MCF 10A (cell line): Measurements from ENCODE around the gene FAM118B. TPM values are rescaled to one million over a fixed set of nuclear protein-coding genes. Genes with fewer than 3 reads are reported as not detected.

ENCODE experiments used
- BruUV-seq: library from RNA; stranded (reverse); fragments of 400-500 nt; replicated peaks from 2 replicates; lab custom pipeline; 2021; lab: Mats Ljungman, UMichigan
- CTCF ChIA-PET: fragments of 300-600 bp; sonication (Branson Sonifier 250); formaldehyde crosslinking; extraction: SDS; loops from one replicate; lab custom pipeline; 2021; ENCODE audit warnings: antibody characterized with exemption, inconsistent platforms; lab: Yijun Ruan, JAX
- POLR2A ChIA-PET: fragments of 300-600, 350-650 bp; sonication (Branson Sonifier 250); formaldehyde crosslinking; extraction: SDS; loops from one replicate; lab custom pipeline; 2020; ENCODE audit warnings: antibody characterized with exemption, inconsistent platforms; lab: Yijun Ruan, JAX
- DNase-seq: peaks from one replicate; pipeline ENCODE4 v3.0.0-alpha.2; 2018; ENCODE audit not compliant: unreplicated experiment
- H3K27ac Mint-ChIP-seq: one replicate; pipeline ENCODE4 v1.8.0; 2022; ENCODE audit warnings: mild to moderate bottlenecking, low read depth, mixed read lengths; ENCODE audit not compliant: unreplicated experiment
- H3K27me3 Mint-ChIP-seq: one replicate; pipeline ENCODE4 v1.8.0; 2022; ENCODE audit warnings: mixed read lengths; ENCODE audit not compliant: insufficient read depth, unreplicated experiment
- H3K36me3 Mint-ChIP-seq: one replicate; pipeline ENCODE4 v1.8.0; 2022; ENCODE audit warnings: mild to moderate bottlenecking, moderate library complexity, mixed read lengths; ENCODE audit not compliant: insufficient read depth, unreplicated experiment
- H3K4me1 Mint-ChIP-seq: one replicate; pipeline ENCODE4 v1.8.0; 2022; ENCODE audit warnings: mixed read lengths; ENCODE audit not compliant: insufficient read depth, unreplicated experiment
- H3K4me3 Mint-ChIP-seq: one replicate; pipeline ENCODE4 v1.8.0; 2022; ENCODE audit warnings: mild to moderate bottlenecking, moderate library complexity, mixed read lengths; ENCODE audit not compliant: unreplicated experiment
- H3K9me3 Mint-ChIP-seq: one replicate; pipeline ENCODE4 v1.8.0; 2022; ENCODE audit warnings: mixed read lengths; ENCODE audit not compliant: unreplicated experiment
- CTCF ChIP-seq: fragments of 200-600 bp; IDR thresholded peaks from one replicate; pipeline ENCODE4 v1.8.0; 2022; ENCODE audit warnings: antibody characterized with exemption, mild to moderate bottlenecking; ENCODE audit not compliant: unreplicated experiment
- intact Hi-C: fragments of 100-400 bp; cut with micrococcal nuclease; formaldehyde crosslinking; loops from 2 replicates; pipeline ENCODE4 v1.14.1; 2022
- total RNA-seq: library from RNA; stranded (reverse); gene quantifications from 2 replicates; pipeline ENCODE4 v1.2.3, GENCODE V29; 2022

The FAM118B gene
- total RNA-seq, 1 experiment from 2014 or later: 8.3 TPM

DNA sequence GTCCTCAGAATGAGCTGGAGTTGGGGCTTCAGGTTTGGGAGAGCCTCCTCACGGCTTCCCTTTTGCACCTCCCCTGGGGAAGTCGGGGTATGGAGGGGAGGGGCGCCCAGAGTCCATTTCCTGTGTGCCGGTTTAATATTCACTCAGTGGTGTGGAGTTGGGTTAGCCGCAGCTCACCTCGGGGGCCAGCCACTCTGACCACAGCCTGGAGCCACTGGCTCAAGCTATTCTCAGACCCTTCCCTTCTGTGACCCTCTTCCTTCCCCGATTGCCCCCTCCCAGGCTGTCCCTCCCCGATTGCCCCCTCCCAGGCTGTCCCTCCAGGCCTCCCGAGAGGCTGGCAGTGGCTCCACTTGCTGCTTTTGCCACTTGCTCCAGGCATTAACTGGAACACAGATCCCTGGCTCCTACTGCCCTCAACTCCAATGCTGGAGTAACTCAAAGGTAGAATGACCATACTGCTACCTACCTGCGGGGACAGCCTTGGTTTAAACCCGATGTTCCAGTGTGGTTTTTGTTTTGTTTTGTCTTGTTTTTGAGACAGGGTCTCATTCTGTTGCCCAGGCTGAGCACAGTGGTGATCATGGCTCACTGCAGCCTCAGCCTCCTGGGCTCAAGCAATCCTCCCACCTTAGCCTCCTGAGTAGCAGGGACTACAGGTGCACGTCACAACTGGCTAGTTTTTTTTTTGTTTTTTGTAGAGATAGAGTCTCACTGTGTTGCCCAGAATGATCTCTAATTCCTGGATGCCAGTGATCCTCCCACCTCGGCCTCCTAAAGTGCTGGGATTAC lies 29.4 kb upstream of the FAM118B start:
- Mint-ChIP-seq H3K4me3 (no peak overlapping the region), H3K27me3 (no peaks in the 10 kb centered on the region), H3K9me3 (no peaks in the 10 kb centered on the region), H3K36me3 (no peaks in the 10 kb centered on the region), H3K4me1 (no peaks in the 10 kb centered on the region), H3K27ac (no peak overlapping the region)
- ChIA-PET CTCF (interaction anchor here (1.0 to 1.2 kb wide), 2 partner anchors 58 to 241 kb away, joined by 3 to 4 read pairs; no protein-coding TSS in a partner anchor), POLR2A (no interaction called here)
- no peak for TF ChIP-seq CTCF
- no peak for DNase-seq
- intact Hi-C loops: no loop called here
- no TSS peak for BruUV-seq

DNA sequence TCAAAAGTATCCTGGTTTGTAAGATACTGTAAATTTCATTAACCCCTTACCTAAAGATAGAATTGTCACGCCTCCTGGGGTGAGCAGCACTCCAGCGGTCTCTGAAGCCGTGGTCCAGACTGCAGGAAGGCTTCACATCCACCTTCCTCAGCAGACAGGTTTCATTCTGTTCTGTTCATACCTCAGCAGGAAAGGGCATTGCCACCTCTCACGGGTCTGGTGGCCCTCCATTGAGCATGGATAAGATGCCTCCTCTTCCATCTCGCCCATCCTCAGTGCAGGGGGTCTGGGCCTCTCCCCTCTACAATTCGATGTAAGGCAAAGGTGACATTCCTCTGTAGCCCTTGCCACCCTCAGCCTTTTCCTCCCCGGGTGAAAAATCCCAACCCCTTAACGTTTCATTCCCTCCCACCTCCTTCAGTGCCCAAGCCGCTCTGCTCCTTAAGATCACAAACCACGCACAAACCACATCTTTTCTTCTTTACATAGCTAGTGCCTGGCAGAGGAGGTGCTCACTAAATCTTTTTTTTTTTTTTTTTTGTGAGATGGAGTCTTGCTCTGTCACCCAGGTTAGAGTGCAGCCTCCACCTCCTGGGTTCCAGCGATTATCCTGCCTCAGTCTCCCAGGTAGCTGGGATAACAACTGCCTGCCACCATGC lies 28.7 kb upstream of the FAM118B start:
- Mint-ChIP-seq H3K27me3 (no peaks in the 10 kb centered on the region), H3K4me1 (no peaks in the 10 kb centered on the region), H3K36me3 (no peaks in the 10 kb centered on the region), H3K4me3 (no peak overlapping the region), H3K9me3 (no peaks in the 10 kb centered on the region), H3K27ac (no peak overlapping the region)
- intact Hi-C loops: no loop called here
- BruUV-seq: no TSS peak
- CTCF ChIA-PET: interaction anchor here (0.5 kb wide), 1 partner anchor 11 kb away, joined by 3 read pairs; no protein-coding TSS in a partner anchor
- no peak for DNase-seq
- no peak for TF ChIP-seq CTCF
- POLR2A ChIA-PET: no interaction called here

- no peaks in the 10 kb centered on the region for H3K36me3 Mint-ChIP-seq
- POLR2A ChIA-PET: no interaction called here
- intact Hi-C loops: no loop called here
- no peaks in the 10 kb centered on the region for H3K27me3 Mint-ChIP-seq
- H3K4me1 Mint-ChIP-seq: peaks cover 2% of the 10 kb centered on the region
- H3K4me3 Mint-ChIP-seq: no peak overlapping the region
- no peak for TF ChIP-seq CTCF
- no peak overlapping the region for H3K27ac Mint-ChIP-seq
- DNase-seq: no peak
- BruUV-seq: no TSS peak
- CTCF ChIA-PET: interaction anchor here (0.7 to 1.6 kb wide), 2 partner anchors 159 to 262 kb away, joined by 3 to 6 read pairs; no protein-coding TSS in a partner anchor
- no peaks in the 10 kb centered on the region for H3K9me3 Mint-ChIP-seq
These were observed 26.1 kb upstream of the FAM118B start for GRCh38 chr11:126185259-126186024.
